Trophoblast cell (in vitro differentiated cells and primary cell): ENCODE measurements around the gene POGZ.

Experiments used
- DNase-seq, 2 donors: peaks; one replicate each; pipeline ENCODE4 v3.0.0-alpha.2; 2016
- H2AFZ ChIP-seq: 2 replicates; pipeline ENCODE4 v1.6.1; 2013; ENCODE audit warnings: low read length, moderate library complexity, mild to moderate bottlenecking; ENCODE audit not compliant: insufficient read depth, poor library complexity
- H2AK5ac ChIP-seq: 2 replicates; pipeline ENCODE4 v1.6.1; 2013; ENCODE audit warnings: mild to moderate bottlenecking, low read length
- H2BK120ac ChIP-seq: 2 replicates; pipeline ENCODE4 v1.6.1; 2013; ENCODE audit warnings: low read length, mild to moderate bottlenecking, moderate library complexity; ENCODE audit not compliant: insufficient read depth, poor library complexity
- H2BK12ac ChIP-seq: 2 replicates; pipeline ENCODE4 v1.6.1; 2013; ENCODE audit warnings: mild to moderate bottlenecking, low read length, moderate library complexity
- H2BK5ac ChIP-seq: 2 replicates; pipeline ENCODE4 v1.6.1; 2013; ENCODE audit warnings: low read length, low read depth, moderate library complexity, mild to moderate bottlenecking; ENCODE audit not compliant: poor library complexity
- H3K14ac ChIP-seq: 2 replicates; pipeline ENCODE4 v1.6.1; 2013; ENCODE audit warnings: mild to moderate bottlenecking, low read length
- H3K18ac ChIP-seq: 2 replicates; pipeline ENCODE4 v1.6.1; 2013; ENCODE audit warnings: mild to moderate bottlenecking, low read length
- H3K23ac ChIP-seq: 2 replicates; pipeline ENCODE4 v1.6.1; 2013; ENCODE audit warnings: low read length
- H3K27ac ChIP-seq: 2 replicates; pipeline ENCODE4 v1.5.1; 2013; ENCODE audit warnings: low read depth, mild to moderate bottlenecking, inconsistent platforms, low read length, moderate library complexity
- H3K27me3 ChIP-seq: 2 replicates; pipeline ENCODE4 v1.6.1; 2013; ENCODE audit warnings: inconsistent platforms, mild to moderate bottlenecking, low read length, moderate library complexity; ENCODE audit not compliant: insufficient read depth
- H3K36me3 ChIP-seq, 2 experiments: 1 replicate in 1 of 2; 2 replicates in 1 of 2; pipeline ENCODE4 v1.6.1; 2013; ENCODE audit warnings: low read length in 2 of 2, mild to moderate bottlenecking in 2 of 2, moderate library complexity in 1 of 2; ENCODE audit not compliant: insufficient read depth in 2 of 2, control insufficient read depth in 1 of 2
- H3K4ac ChIP-seq: 2 replicates; pipeline ENCODE4 v1.6.1; 2013; ENCODE audit warnings: low read depth, mild to moderate bottlenecking, low read length, moderate library complexity
- H3K4me1 ChIP-seq, 2 experiments: 1 replicate in 1 of 2; 2 replicates in 1 of 2; pipeline ENCODE4 v1.6.1; 2013; ENCODE audit warnings: low read length in 2 of 2, mild to moderate bottlenecking in 2 of 2, moderate library complexity in 1 of 2; ENCODE audit not compliant: insufficient read depth in 2 of 2, control insufficient read depth in 1 of 2
- H3K4me2 ChIP-seq: 2 replicates; pipeline ENCODE4 v1.6.1; 2013; ENCODE audit warnings: inconsistent platforms, mild to moderate bottlenecking, low read length, moderate library complexity
- H3K4me3 ChIP-seq: 2 replicates; pipeline ENCODE4 v1.5.1; 2013; ENCODE audit warnings: mild to moderate bottlenecking, low read depth, low read length, inconsistent platforms
- H3K79me1 ChIP-seq: one replicate; pipeline ENCODE4 v1.6.1; 2013; ENCODE audit warnings: low read length
- H3K79me2 ChIP-seq: 2 replicates; pipeline ENCODE4 v1.6.1; 2013; ENCODE audit warnings: low read length, mild to moderate bottlenecking; ENCODE audit not compliant: control insufficient read depth, insufficient read depth, poor library complexity
- H3K9ac ChIP-seq: 2 replicates; pipeline ENCODE4 v1.6.1; 2013; ENCODE audit warnings: mild to moderate bottlenecking, low read length
- H3K9me3 ChIP-seq: 2 replicates; pipeline ENCODE4 v1.6.1; 2013; ENCODE audit warnings: low read depth, mild to moderate bottlenecking, control low read depth, inconsistent platforms, low read length; ENCODE audit not compliant: insufficient read depth
- H4K12ac ChIP-seq: 2 replicates; pipeline ENCODE4 v1.6.1; 2013; ENCODE audit warnings: low read depth, mild to moderate bottlenecking, low read length, moderate library complexity
- H4K8ac ChIP-seq: 2 replicates; pipeline ENCODE4 v1.6.1; 2013; ENCODE audit warnings: low read depth, mild to moderate bottlenecking, low read length, moderate library complexity
- H4K91ac ChIP-seq: one replicate; pipeline ENCODE4 v1.6.1; 2013; ENCODE audit warnings: low read depth, mild to moderate bottlenecking, low read length, moderate library complexity
- WGBS: extraction: QIAGEN DNeasy Blood & Tissue Kit; methylation state at CpG from one replicate; pipeline ENCODE4 v1.1.7; 2013; ENCODE audit warnings: missing lambda C conversion rate; ENCODE audit not compliant: insufficient read length, insufficient coverage; ENCODE audit errors: extremely low coverage; 5-methylcytosine and 5-hydroxymethylcytosine counted together

The POGZ gene

DNA sequence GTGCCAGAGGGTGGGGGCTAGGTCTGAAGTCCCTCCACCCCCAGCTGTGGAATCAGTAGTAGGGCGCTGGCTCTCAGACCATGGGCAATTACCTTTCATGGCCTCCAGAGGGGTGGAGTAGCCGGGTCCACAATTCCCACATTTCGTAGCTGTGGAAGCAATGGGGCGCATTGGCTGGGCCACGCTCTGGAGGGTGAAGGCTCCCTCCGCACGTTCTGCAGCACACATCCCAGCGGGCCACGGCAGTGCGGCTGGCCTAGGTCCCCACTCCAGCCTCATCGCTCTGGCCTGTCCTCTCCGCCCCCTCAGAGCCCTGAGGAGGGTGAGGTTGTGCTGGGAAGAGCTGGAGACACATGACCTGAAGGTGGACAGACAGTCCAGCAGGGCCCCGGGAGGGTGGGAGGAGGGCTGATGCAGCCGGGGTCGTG is 89.7 kb downstream of the POGZ start:
- Histone ChIP-seq H4K12ac (no peak overlapping the region), H3K36me3 (peaks cover 0 to 3% of the 10 kb centered on the region in 2 experiments), H4K8ac (no peak overlapping the region), H2BK12ac (no peak overlapping the region), H3K27ac (no peak overlapping the region), H2BK5ac (no peak overlapping the region), H3K4me1 (peaks cover 0 to 4% of the 10 kb centered on the region in 2 experiments), H3K14ac (no peak overlapping the region), H3K4me2 (no peak overlapping the region), H3K79me2 (peaks cover 2% of the 10 kb centered on the region), H3K9me3 (peaks cover 9% of the 10 kb centered on the region), H2AFZ (no peak overlapping the region), H3K4me3 (no peak overlapping the region), H2BK120ac (no peak overlapping the region), H3K9ac (no peak overlapping the region), H2AK5ac (no peak overlapping the region), H3K4ac (no peak overlapping the region), H3K27me3 (no peaks in the 10 kb centered on the region), H3K18ac (no peak overlapping the region), H3K79me1 (peaks cover 2% of the 10 kb centered on the region), H4K91ac (no peak overlapping the region), H3K23ac (no peak overlapping the region)
- no CpG with 5 or more reads among the region's 15 CpGs for WGBS
- no peak for DNase-seq

- Histone ChIP-seq H2BK12ac (no peak overlapping the region), H3K9ac (no peak overlapping the region), H4K91ac (no peak overlapping the region), H3K36me3 (peaks cover under 1 to 3% of the 10 kb centered on the region in 2 experiments), H3K4me2 (no peak overlapping the region), H4K12ac (no peak overlapping the region), H3K4me1 (peaks cover 0 to 4% of the 10 kb centered on the region in 2 experiments), H2BK5ac (no peak overlapping the region), H3K18ac (no peak overlapping the region), H3K9me3 (peaks cover 11% of the 10 kb centered on the region), H3K79me1 (peaks cover 2% of the 10 kb centered on the region), H3K4me3 (no peak overlapping the region), H2AFZ (no peak overlapping the region), H2AK5ac (no peak overlapping the region), H3K4ac (no peak overlapping the region), H3K27ac (no peak overlapping the region), H3K27me3 (no peaks in the 10 kb centered on the region), H2BK120ac (no peak overlapping the region), H3K79me2 (peaks cover 2% of the 10 kb centered on the region), H3K23ac (no peak overlapping the region), H4K8ac (no peak overlapping the region), H3K14ac (no peak overlapping the region)
- no peak for DNase-seq
- no CpG with 5 or more reads among the region's 7 CpGs for WGBS
These were observed 90.0 kb downstream of the POGZ start for GRCh38 chr1:151369302-151369610.

DNA sequence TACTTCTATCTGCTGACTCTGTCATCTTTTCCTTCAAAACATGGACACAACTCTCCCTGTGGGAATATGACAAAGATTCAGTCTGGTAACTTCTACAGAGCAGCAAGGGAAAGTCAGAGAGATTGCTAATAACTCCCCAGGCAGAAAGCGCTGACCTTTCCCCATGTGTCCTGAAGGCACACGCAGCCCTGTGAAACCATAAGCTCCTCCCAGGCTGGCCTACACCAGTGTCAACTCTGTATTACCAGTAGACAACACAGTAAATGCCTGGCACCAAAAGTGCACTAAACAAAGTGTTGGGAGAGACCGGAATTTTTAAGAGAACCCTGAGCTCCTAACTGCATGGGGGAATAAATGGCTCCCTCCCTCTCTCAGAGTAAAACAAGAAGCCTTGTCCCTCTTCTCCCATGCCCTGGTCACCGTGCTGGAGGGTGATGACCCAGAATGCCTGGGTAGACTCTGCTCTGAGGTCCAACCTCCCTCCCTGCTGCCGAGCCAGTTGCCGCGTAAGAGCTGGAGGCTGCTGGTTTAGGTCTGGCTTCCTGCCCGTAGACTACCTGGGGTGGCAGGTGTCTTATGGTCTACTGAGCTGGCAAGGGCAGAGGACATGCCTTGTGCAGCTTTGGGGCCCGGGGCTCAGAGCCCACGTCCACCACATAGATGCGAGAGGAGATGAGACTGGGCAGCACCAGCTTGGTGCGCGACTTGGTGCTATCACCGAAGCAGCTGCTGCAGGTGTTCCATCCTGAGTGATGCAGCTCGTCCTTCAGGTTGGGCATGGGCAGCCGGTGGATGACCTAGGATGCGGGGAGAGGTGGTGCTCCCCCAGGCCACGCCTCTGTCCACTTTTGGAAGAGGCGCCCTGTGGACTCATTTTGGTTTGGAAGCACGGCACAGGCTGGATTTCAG is 90.6 kb downstream of the POGZ start:
- H3K4me2 ChIP-seq: no peak overlapping the region
- no peak for DNase-seq
- H2BK5ac ChIP-seq: no peak overlapping the region
- H2AK5ac ChIP-seq: no peak overlapping the region
- no peak overlapping the region for H4K91ac ChIP-seq
- H3K14ac ChIP-seq: no peak overlapping the region
- no peak overlapping the region for H4K8ac ChIP-seq
- H3K79me1 ChIP-seq: peaks cover 2% of the 10 kb centered on the region
- H3K4me3 ChIP-seq: no peak overlapping the region
- peaks cover 2 to 3% of the 10 kb centered on the region in 2 experiments for H3K36me3 ChIP-seq
- no peak overlapping the region for H3K27ac ChIP-seq
- H3K18ac ChIP-seq: no peak overlapping the region
- H3K23ac ChIP-seq: no peak overlapping the region
- no CpG with 5 or more reads among the region's 20 CpGs for whole genome bisulfite sequencing
- H3K4me1 ChIP-seq: peaks cover 0 to 4% of the 10 kb centered on the region in 2 experiments
- H2AFZ ChIP-seq: no peak overlapping the region
- no peaks in the 10 kb centered on the region for H3K27me3 ChIP-seq
- no peak overlapping the region for H3K4ac ChIP-seq
- peaks cover 2% of the 10 kb centered on the region for H3K79me2 ChIP-seq
- no peak overlapping the region for H3K9ac ChIP-seq
- no peak overlapping the region for H2BK120ac ChIP-seq
- H3K9me3 ChIP-seq: peaks cover 13% of the 10 kb centered on the region
- no peak overlapping the region for H2BK12ac ChIP-seq
- H4K12ac ChIP-seq: no peak overlapping the region

DNA sequence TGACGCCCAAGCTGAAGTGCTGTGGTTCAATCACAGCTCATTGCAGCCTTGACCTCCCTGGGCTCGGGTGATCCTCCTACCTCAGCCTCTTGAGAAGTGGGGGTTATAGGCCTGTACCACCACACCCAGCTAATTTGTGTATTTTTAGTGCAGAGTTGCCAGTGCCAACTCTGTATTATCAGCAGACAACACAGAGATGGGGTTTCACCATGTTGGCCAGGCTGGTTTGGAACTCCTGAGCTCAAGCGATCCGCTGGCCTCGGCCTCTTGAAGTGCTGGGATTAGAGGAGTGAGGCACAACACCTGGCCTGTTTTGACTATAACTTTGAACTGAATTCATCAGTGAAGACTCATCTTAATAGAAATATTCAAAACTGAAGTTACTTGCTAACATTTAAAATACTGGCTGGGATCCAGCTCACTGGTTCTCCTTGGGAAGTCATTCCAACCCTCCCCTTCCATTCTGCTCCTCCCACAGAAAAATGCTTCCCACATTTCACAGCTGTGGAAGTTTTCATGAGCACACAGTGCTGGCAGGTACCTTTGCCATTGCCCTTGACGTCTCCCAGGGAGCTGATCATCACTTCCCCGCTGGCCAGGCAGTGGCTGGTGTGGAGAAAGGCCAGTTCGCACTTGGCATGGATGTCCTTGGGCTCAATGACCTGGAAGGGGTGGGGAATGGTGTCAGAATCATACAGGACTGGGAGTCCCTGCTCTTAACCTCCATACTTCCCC is 91.5 kb downstream of the POGZ start:
- peaks cover 2% of the 10 kb centered on the region for H3K79me2 ChIP-seq
- H3K9ac ChIP-seq: no peak overlapping the region
- H4K8ac ChIP-seq: no peak overlapping the region
- no peak overlapping the region for H3K14ac ChIP-seq
- H3K36me3 ChIP-seq: peaks cover 2 to 3% of the 10 kb centered on the region in 2 experiments
- no peak overlapping the region for H2BK120ac ChIP-seq
- H2BK12ac ChIP-seq: no peak overlapping the region
- peaks cover 2% of the 10 kb centered on the region for H3K79me1 ChIP-seq
- H3K23ac ChIP-seq: no peak overlapping the region
- no peak overlapping the region for H4K91ac ChIP-seq
- no peak overlapping the region for H3K4ac ChIP-seq
- H3K27me3 ChIP-seq: no peaks in the 10 kb centered on the region
- H3K18ac ChIP-seq: no peak overlapping the region
- H3K4me1 ChIP-seq: peaks cover 0 to 4% of the 10 kb centered on the region in 2 experiments
- H3K27ac ChIP-seq: no peak overlapping the region
- H3K4me2 ChIP-seq: no peak overlapping the region
- H3K4me3 ChIP-seq: no peak overlapping the region
- DNase-seq: no peak
- no CpG with 5 or more reads among the region's 8 CpGs for WGBS
- H2BK5ac ChIP-seq: no peak overlapping the region
- no peak overlapping the region for H4K12ac ChIP-seq
- H2AFZ ChIP-seq: no peak overlapping the region
- no peak overlapping the region for H2AK5ac ChIP-seq
- peaks cover 10% of the 10 kb centered on the region for H3K9me3 ChIP-seq
